ENCODE results near the gene LRRC49.

LRRC49 gene

DNA sequence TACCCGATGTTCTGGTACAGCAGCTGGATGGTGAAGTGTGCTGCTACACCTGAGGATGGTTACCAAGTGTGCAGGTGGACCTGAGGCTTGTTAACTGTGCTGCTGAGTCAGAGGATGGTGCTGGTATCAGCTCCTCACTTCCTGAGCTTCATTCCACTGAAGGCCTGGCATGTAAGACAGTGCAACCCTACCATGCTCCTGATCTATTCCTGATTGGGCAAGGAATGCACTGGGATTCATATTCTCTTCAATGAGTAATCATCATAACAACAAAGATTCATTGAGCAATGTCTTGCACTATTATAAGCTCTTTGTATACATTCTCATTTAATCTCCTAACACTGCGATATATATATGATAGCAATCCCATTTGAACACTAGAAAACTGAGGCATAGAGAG is 159.7 kb downstream of the LRRC49 start:
- DNase-seq (ENCODE audit: low read depth), result no peak

DNA sequence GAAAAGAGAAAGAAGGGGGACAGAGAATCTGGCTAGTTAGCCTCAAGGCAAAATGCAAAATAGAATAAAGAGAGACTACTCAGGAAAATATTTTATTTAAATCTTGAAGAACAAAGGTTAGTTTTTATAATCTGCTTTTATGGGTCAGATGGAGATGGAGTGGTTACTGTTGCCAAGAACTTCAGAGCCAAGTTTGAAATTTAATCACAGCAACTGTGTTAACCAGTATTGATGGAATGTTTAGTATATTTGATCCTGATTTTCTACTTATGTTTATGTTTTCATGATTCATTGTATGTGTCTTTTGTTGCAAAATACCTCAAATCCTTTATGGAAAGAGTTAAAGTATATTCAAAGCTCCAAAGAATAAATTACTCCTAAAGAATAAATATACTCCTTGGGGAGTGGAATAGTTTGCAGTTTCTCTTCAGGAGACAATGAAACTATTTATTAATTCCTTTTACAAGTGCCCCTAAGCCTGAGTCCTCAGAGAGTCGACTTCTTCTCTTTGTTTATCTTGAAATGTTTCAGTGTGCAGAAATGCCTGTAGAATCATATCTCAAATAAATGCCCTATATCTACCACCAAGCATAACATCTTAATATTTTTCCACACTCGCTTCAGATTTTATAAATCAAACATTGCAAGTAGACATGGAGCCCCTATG is 161.8 kb downstream of the LRRC49 start:
- DNase-seq (ENCODE audit: low read depth), result no peak

- no peak for DNase-seq (ENCODE audit: low read depth)
Observed at GRCh38 chr15:71055461-71055860, 162.8 kb downstream of the LRRC49 start.

DNA sequence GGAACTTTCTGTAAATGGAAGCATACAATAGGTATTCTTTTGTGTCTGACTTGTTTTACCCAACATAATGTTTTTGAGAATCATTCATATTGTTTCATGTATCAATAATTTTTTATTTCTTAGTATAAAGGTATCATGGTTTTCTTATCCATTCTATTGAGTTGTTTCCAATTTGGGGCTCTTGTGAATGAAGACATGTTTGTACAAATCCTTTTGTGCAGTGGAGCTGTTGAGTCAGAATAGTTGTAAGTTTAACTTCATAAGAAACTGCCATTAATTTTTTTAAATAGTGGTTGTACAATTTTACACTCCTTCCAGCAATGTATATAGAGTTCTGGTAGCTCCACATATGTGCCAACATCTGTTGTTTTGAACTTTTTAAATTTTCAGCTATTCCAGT is 163.5 kb downstream of the LRRC49 start:
- no peak for DNase-seq (ENCODE audit: low read depth)

DNA sequence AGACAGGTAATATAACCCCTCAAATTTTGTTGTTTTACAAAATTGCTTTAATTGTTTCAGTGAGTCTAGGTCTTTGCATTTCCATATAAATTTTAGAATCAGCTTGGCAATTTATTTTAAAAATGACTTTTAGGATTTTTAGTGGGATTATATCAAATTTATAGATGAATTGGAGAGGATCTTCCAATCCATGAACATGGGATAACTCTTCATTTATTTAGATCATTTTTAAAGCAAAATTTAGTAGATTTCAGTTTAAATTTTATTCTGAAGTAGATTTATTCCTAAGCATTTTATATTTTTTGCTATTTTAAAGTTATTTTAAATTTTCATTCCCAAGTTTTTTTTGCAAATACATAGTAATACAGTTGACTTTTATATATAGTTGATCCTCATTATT is 164.5 kb downstream of the LRRC49 start:
- no peak for DNase-seq (ENCODE audit: low read depth)

- no peak for DNase-seq (ENCODE audit: low read depth)
Observed at GRCh38 chr15:71057581-71057980, 165.0 kb downstream of the LRRC49 start.

- no peak for DNase-seq (ENCODE audit: low read depth)
Observed at GRCh38 chr15:71060983-71061382, 168.4 kb downstream of the LRRC49 start.

GRCh38 chr15:71066983-71067382 is 174.4 kb downstream of the LRRC49 start:
- no peak for DNase-seq (ENCODE audit: low read depth)

GRCh38 chr15:71069693-71070092 is 177.1 kb downstream of the LRRC49 start:
- DNase-seq (ENCODE audit: low read depth), result no peak

DNA sequence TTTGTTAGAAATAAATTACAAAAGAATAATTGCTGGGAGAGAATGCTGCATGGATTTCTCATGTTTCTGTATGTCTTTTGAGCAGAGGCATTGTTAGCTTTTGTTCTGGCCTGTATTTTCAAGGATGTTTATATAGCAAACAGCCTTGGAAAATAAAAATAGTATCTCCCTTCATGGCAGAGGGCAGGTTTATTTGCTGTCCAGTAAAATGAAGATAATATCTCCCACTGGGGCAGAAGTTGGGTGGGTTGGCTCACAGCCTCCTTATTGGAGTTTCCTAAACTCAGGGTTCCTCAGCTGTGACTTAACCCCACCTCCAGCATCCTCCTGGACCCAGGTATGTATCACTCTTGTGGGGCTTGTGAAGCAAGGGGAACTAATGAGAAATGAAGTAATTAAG is 178.9 kb downstream of the LRRC49 start:
- no peak for DNase-seq (ENCODE audit: low read depth)

GRCh38 chr15:71072423-71072822 is 179.8 kb downstream of the LRRC49 start:
- no peak for DNase-seq (ENCODE audit: low read depth)

GRCh38 chr15:71078506-71079207 is 186.0 kb downstream of the LRRC49 start:
- DNase-seq (ENCODE audit: low read depth), result no peak

DNA sequence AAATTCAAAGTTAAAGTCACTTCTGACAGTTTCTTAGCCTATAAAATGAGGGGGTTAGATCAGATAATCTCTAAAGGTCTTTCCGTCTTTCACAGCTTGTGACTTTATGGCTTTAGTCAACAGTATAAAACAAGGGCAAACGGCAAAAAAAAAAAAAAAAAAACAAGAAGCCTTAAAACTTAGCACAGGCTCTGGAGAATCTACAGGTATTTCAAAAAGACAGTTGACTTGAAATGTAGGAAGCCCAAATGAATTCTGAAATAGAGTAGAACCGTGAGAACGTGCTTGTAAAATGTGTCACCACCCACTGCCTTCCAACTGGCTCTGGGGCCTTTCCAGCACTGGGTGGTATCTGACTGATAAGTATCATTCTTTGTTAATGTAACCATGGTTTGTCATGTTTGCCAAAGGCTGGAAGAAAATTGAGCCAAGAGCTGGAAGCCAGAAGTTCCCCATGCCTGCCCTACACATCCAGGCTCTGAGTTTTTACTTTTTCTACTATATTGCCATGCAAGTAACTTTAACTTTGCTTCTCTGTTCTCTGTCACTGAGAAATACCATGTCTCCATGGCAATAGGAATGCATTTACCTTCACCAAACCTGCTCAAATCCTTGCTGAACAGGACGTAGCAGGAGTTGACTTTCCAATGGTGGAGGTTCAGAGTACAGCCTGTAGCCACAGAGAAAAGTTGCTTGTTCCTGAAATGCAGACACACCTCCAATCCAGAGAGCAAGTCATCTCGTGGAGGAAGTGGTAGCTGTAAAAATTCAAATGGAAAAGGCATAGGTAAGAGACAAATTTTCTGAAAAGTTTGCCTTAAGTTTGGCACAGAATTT is 186.8 kb downstream of the LRRC49 start:
- no peak for DNase-seq (ENCODE audit: low read depth)

GRCh38 chr15:71080166-71080565 is 187.5 kb downstream of the LRRC49 start:
- DNase-seq (ENCODE audit: low read depth), result no peak

DNA sequence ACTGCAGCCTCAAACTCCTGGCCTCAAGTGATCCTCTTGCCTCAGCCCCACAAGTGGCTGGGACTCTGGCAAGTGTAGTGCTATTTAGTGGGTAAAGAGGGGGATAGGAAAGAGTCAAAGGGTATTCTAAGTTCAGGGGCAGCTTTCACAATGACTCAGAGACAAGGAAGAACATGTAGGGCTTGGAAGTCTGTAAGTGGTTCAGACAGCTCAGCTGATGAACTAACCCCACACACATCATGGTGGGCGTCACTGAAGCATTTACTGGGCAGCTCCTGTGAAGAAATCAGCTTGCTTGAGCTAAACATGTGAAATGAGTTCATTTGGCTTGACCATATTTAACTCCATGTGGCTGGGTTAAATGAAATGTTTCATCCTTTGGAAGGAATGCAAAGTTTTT is 188.1 kb downstream of the LRRC49 start:
- DNase-seq (ENCODE audit: low read depth), result no peak

- no peak for DNase-seq (ENCODE audit: low read depth)
Observed at GRCh38 chr15:71082803-71083202, 190.2 kb downstream of the LRRC49 start.

DNA sequence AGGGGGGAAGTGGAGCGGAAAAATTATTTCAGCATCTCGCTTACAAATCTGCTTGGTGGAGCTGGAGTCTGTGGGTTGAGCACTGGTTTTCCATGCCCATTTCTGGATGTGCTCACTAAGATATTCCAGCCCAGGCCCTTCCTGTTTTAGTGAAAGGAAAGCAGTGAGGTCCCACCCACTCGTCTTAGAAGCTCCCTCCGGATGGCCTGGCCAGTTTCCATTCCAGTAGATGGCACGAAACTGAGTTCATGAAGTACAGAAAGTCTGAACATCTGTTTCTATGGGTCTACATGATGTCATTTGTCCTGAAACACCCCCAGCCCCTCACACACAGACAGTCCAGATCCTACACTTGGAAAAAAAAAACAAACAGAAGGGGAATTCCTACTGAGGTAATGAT is 190.7 kb downstream of the LRRC49 start:
- no peak for DNase-seq (ENCODE audit: low read depth)

DNA sequence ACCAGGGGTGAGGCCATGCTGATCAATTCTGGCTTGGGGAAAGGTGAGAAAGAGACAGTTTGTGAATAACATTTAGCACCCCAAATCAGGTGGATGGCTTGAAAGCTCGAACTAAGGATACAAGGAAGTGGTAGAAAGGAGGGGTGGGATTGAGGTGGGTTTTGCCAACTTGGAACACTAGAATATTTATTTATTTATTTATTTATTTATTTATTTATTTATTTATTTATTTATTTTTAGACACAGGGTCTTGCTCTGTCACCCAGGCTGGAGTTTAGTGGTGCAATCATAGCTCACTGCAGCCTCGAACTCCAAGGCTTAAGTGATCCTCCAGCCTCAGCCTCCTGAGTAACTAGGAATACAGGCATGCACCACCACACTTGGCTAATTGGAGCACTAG is 191.6 kb downstream of the LRRC49 start:
- no peak for DNase-seq (ENCODE audit: low read depth)

GRCh38 chr15:71085809-71086208 is 193.2 kb downstream of the LRRC49 start:
- no peak for DNase-seq (ENCODE audit: low read depth)

GRCh38 chr15:71088155-71088554 is 195.5 kb downstream of the LRRC49 start:
- DNase-seq (ENCODE audit: low read depth), result no peak

DNA sequence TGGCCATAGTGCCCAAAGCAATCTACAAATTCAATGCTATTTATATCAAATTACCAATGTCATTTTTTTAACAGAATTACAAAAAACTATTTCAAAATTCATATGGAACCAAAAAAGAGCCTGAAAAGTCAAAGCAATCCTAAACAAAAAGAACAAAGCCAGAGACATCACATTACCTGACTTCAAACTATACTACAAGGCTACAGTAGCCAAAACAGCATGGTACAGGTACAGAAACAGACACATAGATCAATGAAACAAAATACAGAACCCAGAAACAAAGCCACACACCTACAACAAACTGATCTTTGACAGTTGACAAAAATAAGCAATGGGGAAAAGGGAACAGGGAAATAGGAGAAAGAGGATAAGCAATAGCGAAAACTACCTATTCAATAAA is 196.1 kb downstream of the LRRC49 start:
- DNase-seq (ENCODE audit: low read depth), result no peak

GRCh38 chr15:71089801-71090200 is 197.2 kb downstream of the LRRC49 start:
- no peak for DNase-seq (ENCODE audit: low read depth)

DNA sequence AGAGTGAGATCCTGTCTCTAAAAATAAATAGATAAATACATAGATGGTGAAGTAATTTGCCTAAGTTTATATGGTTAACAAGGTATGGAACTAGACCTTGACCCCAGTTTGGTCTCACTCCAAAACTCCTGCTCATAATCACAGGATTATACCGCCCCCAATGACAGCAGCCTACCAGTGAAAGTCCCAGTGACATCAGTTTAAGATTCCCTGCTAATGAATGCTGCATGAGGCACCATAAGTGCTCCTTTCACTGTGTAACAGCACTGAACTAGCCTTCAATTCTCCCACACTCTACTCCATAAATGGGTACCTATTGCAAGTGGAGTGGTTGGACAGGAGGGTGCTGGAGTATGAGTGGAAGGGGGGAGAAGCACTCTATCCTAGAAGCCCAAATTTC is 199.0 kb downstream of the LRRC49 start:
- DNase-seq (ENCODE audit: low read depth), result no peak
